HCT116 (cell line): ENCODE results near the gene BRD2.

Source experiments
- ATF3 ChIP-seq: IDR thresholded peaks from 2 replicates; pipeline ENCODE4 v1.6.1; 2012
- CEBPB ChIP-seq: IDR thresholded peaks from 2 replicates; pipeline ENCODE4 v1.6.1; 2012; ENCODE audit warnings: low read depth
- CTCF ChIP-seq, 3 experiments: fragments of 200-600 bp in 1 of 3; sonication (generic) in 1 of 3; IDR thresholded peaks in 2 of 3; conservative IDR thresholded peaks in 1 of 3; 2 replicates each; pipeline ENCODE4 v1.5.1; 2012 to 2017; ENCODE audit warnings: low read depth in 2 of 3, low read length in 2 of 3, antibody characterized with exemption in 1 of 3, borderline replicate concordance in 1 of 3, control low read depth in 1 of 3, mild to moderate bottlenecking in 1 of 3, mixed read lengths in 1 of 3, mixed run types in 1 of 3, moderate library complexity in 1 of 3; ENCODE audit not compliant: insufficient read depth in 1 of 3
- EZH2 ChIP-seq: fragments of 200-600 bp; sonication (generic); IDR thresholded peaks from 2 replicates; pipeline ENCODE4 v1.6.1; 2017; ENCODE audit warnings: antibody characterized with exemption, mixed run types
- EZH2phosphoT487 ChIP-seq: fragments of 200-600 bp; IDR thresholded peaks from 2 replicates; pipeline ENCODE4 v1.6.1; 2018; ENCODE audit warnings: antibody characterized with exemption, borderline replicate concordance
- POLR2A ChIP-seq: IDR thresholded peaks from 2 replicates; pipeline ENCODE4 v1.7.0; 2011; ENCODE audit warnings: borderline replicate concordance; ENCODE audit not compliant: insufficient read depth, insufficient read length; ENCODE audit errors: extremely low read depth
- POLR2AphosphoS5 ChIP-seq: IDR thresholded peaks from 2 replicates; pipeline ENCODE4 v1.6.1; 2011; ENCODE audit warnings: mild to moderate bottlenecking, low read depth, low read length, moderate library complexity
- ZFX ChIP-seq: fragments of 450-650 bp; IDR thresholded peaks from 2 replicates; pipeline ENCODE4 v1.6.1; 2017

- TF ChIP-seq CTCF (IDR thresholded peaks at IDR 0.05 in 2 of 3, conservative IDR thresholded peaks at IDR 0.05 in 1 of 3; ENCODE audit: borderline replicate concordance in 1 of 3, insufficient read depth in 1 of 3, low read depth in 2 of 3, low read length in 2 of 3): no peak
- no peak for TF ChIP-seq CEBPB
- no peak for TF ChIP-seq EZH2phosphoT487
- no peak for TF ChIP-seq POLR2AphosphoS5
- TF ChIP-seq POLR2A: no peak
- no peak for TF ChIP-seq ATF3
- no peak for TF ChIP-seq ZFX
- TF ChIP-seq EZH2: no peak
Observed at GRCh38 chr6:32949113-32949512, 19.3 kb upstream of the BRD2 start.
